GM12891 (cell line): Measurements from ENCODE around the gene MAP3K21.

Experiments used
- POLR2A ChIP-seq: IDR thresholded peaks from 2 replicates; pipeline ENCODE4 v1.6.1; 2011; ENCODE audit warnings: low read depth, low read length, control low read depth
- POLR2AphosphoS5 ChIP-seq: IDR thresholded peaks from 2 replicates; pipeline ENCODE4 v1.6.1; 2011; ENCODE audit warnings: low read depth, low read length, control low read depth
- SPI1 ChIP-seq: IDR thresholded peaks from 2 replicates; pipeline ENCODE4 v1.6.1; 2011; ENCODE audit warnings: low read depth, low read length, control low read depth
- TAF1 ChIP-seq: IDR thresholded peaks from 2 replicates; pipeline ENCODE4 v1.6.1; 2011; ENCODE audit warnings: low read depth, low read length, control low read depth

- TF ChIP-seq POLR2A = no peak
- no peak for TF ChIP-seq POLR2AphosphoS5
- TF ChIP-seq SPI1 = no peak
- TF ChIP-seq TAF1 = no peak
Measured at GRCh38 chr1:233359905-233360304, 32.4 kb downstream of the MAP3K21 start.
